Fibroblast of the aortic adventitia (primary cell): ENCODE results near the gene ARF6. TPM values are rescaled to one million over a fixed set of nuclear protein-coding genes. Genes with fewer than 3 reads are reported as not detected.

Experiments used
- DNase-seq: peaks from one replicate; pipeline ENCODE4 v3.0.0-alpha.2; 2010; ENCODE audit warnings: low read depth
- H3K4me3 ChIP-seq: 2 replicates; pipeline ENCODE4 v1.5.1; 2011; ENCODE audit warnings: low read depth, mild to moderate bottlenecking, control low read depth, low read length, moderate library complexity
- CTCF ChIP-seq: IDR thresholded peaks from 2 replicates; pipeline ENCODE4 v1.5.1; 2011; ENCODE audit warnings: mild to moderate bottlenecking, low read length, control low read depth, inconsistent platforms; ENCODE audit not compliant: insufficient read depth
- total RNA-seq: library from RNA; depleted of rRNA; stranded (reverse); fragments of >200 nt; gene quantifications from 2 replicates; pipeline ENCODE4 v1.2.3, GENCODE V29; 2012; ENCODE audit warnings: low replicate concordance

ARF6 gene
- total RNA-seq, 1 donor = 101 TPM

DNA sequence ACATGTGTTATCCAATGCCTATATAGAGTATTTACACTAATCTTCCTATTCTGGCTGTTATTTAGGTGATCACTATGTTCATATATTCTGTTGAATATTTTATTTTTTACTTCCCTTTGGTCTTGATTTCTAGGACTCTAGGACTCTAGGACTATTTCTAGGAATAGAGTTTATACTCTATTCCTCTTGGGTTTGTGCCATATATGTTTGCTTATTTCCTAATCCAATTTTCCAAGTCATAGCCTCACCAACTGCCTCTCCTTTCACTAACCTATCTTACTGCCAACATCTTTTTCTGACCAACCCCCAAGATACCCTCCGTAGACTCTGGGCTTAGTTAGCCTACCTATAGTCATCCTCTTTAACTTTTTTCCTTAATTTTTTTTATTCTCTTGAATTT is 28.5 kb downstream of the ARF6 start:
- H3K4me3 ChIP-seq = no peak overlapping the region
- no peak for DNase-seq
- no peak for TF ChIP-seq CTCF

GRCh38 chr14:49923442-49923841 is 30.6 kb downstream of the ARF6 start:
- DNase-seq = no peak
- no peak for TF ChIP-seq CTCF
- H3K4me3 ChIP-seq = no peak overlapping the region

- no peak for DNase-seq
- no peak for TF ChIP-seq CTCF
- no peak overlapping the region for H3K4me3 ChIP-seq
Observed at GRCh38 chr14:49923881-49924280, 31.0 kb downstream of the ARF6 start.

DNA sequence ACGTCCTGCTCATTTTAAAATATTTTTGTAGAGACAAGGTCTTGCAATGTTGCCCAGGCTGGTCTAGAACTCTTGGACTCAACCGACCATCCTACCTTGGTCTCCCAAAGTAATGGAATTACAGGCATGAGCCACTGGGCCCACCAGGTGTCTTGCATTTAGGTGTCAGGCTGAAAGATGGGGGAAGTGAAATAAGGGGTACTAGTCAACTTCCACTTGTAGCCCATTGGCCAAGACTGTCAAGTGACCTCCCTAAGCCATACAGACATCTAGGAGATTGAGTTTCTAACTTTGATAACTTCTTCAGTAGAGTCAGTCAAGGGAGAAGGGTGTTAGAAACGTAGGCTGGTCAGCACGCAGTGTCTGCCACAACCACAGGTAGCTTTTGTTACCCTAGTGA is 32.0 kb downstream of the ARF6 start:
- no peak overlapping the region for H3K4me3 ChIP-seq
- no peak for TF ChIP-seq CTCF
- no peak for DNase-seq

- no peak for TF ChIP-seq CTCF
- no peak for DNase-seq
- H3K4me3 ChIP-seq = no peak overlapping the region
Observed at GRCh38 chr14:49926803-49927202, 33.9 kb downstream of the ARF6 start.

GRCh38 chr14:49928015-49928414 is 35.1 kb downstream of the ARF6 start:
- DNase-seq = no peak
- no peak for TF ChIP-seq CTCF
- no peak overlapping the region for H3K4me3 ChIP-seq

- no peak for TF ChIP-seq CTCF
- no peak overlapping the region for H3K4me3 ChIP-seq
- no peak for DNase-seq
Observed at GRCh38 chr14:49930720-49931119, 37.8 kb downstream of the ARF6 start.
